HG02763 (cell line): Measurements from ENCODE around the gene SBK1.

Source experiments
- ATAC-seq: cut with Tn5 transposase; IDR thresholded peaks from one replicate; pipeline ENCODE4 v1.9.1; 2021; ENCODE audit warnings: mild to moderate bottlenecking, moderate library complexity; ENCODE audit not compliant: unreplicated experiment

The SBK1 gene

GRCh38 chr16:28280881-28281836, 11.2 kb upstream of the SBK1 start:
- no peak for ATAC-seq

GRCh38 chr16:28282045-28282444, 10.3 kb upstream of the SBK1 start:
- ATAC-seq, result no peak

GRCh38 chr16:28283173-28283572, 9.2 kb upstream of the SBK1 start:
- no peak for ATAC-seq

- no peak for ATAC-seq
These were observed 8.3 kb upstream of the SBK1 start for GRCh38 chr16:28283798-28284577.

- no peak for ATAC-seq
These were observed 6.7 kb upstream of the SBK1 start for GRCh38 chr16:28285649-28286048.

GRCh38 chr16:28288114-28288513, 4.2 kb upstream of the SBK1 start:
- ATAC-seq, result no peak

- ATAC-seq, result no peak
These were observed 3.3 kb upstream of the SBK1 start for GRCh38 chr16:28289048-28289447.

- ATAC-seq, result no peak
These were observed 2.1 kb upstream of the SBK1 start for GRCh38 chr16:28289939-28290858.

GRCh38 chr16:28290859-28291254, 1.5 kb upstream of the SBK1 start:
- no peak for ATAC-seq

GRCh38 chr16:28292731-28293600, 641 bp downstream of the SBK1 start:
- ATAC-seq, result no peak

- no peak for ATAC-seq
These were observed 1.3 kb downstream of the SBK1 start for GRCh38 chr16:28293601-28293960.

- ATAC-seq, result no peak
These were observed 1.9 kb downstream of the SBK1 start for GRCh38 chr16:28294201-28294600.

GRCh38 chr16:28295276-28295675, 3.0 kb downstream of the SBK1 start:
- ATAC-seq, result no peak

- no peak for ATAC-seq
These were observed 5.0 kb downstream of the SBK1 start for GRCh38 chr16:28297308-28297707.

GRCh38 chr16:28297784-28298510, 5.6 kb downstream of the SBK1 start:
- no peak for ATAC-seq

- ATAC-seq, result no peak
These were observed 6.2 kb downstream of the SBK1 start for GRCh38 chr16:28298511-28298878.

- ATAC-seq, result no peak
These were observed 8.0 kb downstream of the SBK1 start for GRCh38 chr16:28300327-28300726.

- ATAC-seq, result no peak
These were observed 8.8 kb downstream of the SBK1 start for GRCh38 chr16:28301154-28301553.

GRCh38 chr16:28301620-28302019, 9.3 kb downstream of the SBK1 start:
- ATAC-seq, result no peak
